ENCODE measurements around the gene DGKQ.

GRCh38 chr4:964346-965025, 8.9 kb downstream of the DGKQ start:
- TF ChIP-seq CTCF (IDR thresholded peaks at IDR 0.05) (no peak), SIN3A (IDR thresholded peaks at IDR 0.05; ENCODE audit: borderline replicate concordance, insufficient read depth, low read depth, low read length) (no peak), POLR2AphosphoS5 (IDR thresholded peaks at IDR 0.05; ENCODE audit: low read depth, low read length) (no peak), TCF7L2 (IDR thresholded peaks at IDR 0.05; ENCODE audit: low read depth, low read length) (no peak)
